ENCODE results near the gene FAM53C. TPM values are rescaled to one million over a fixed set of nuclear protein-coding genes. Genes with fewer than 3 reads are reported as not detected.
A peak's percentile ranks its signal among the peaks of the same experiment; 100 is the strongest.

FAM53C gene
- total RNA-seq, 3 donors from 2014 or later (not counting 1 experiment from before 2014, with no cell fraction given): 65.1 to 140 (median 73.6) TPM

DNA sequence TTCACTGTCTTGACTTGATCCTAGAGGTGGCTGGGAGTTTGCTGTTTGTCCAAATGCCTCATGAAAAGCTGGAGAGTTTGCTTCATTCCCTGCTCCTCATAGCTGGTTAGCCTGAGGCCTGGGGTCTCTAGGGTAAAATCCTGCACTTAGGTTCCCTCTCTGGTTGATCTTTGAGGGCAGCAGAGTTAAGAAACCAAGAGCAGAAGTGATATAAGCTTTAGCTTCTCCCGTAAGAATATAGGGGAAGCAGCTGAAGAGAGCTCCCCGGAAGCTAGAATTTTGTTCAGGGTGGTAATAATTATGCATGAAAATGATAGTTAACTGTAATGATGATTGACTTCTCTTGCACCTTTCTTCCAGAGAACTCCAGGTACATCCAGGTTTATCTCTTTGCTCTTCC is 1.4 kb downstream of the FAM53C start:
- no peaks in the 10 kb centered on the region for H3K9me3 Mint-ChIP-seq
- Histone ChIP-seq H3K4me1 (ENCODE audit: control insufficient read depth, insufficient read depth, low read length) (peaks cover 18% of the 10 kb centered on the region), H3K9me3 (ENCODE audit: control insufficient read depth, insufficient read depth, low read length) (no peaks in the 10 kb centered on the region), H3K36me3 (ENCODE audit: control insufficient read depth, insufficient read depth, low read length) (peaks cover 13% of the 10 kb centered on the region), H3K27me3 (ENCODE audit: control insufficient read depth, insufficient read depth, low read length) (no peaks in the 10 kb centered on the region), H3K27ac (ENCODE audit: low read length) (peak overlapping the region; percentile 97), H3K4me3 (ENCODE audit: low read length) (peak overlapping the region; percentile 61)
- intact Hi-C loops (cut with micrococcal nuclease): loop anchor here (2.0 kb wide), 1 partner anchor 13 kb away; the partner anchor contains the start of gene KDM3B
- no peaks in the 10 kb centered on the region for H3K27me3 Mint-ChIP-seq (ENCODE audit: low read depth in 2 of 2)
- WGBS (ENCODE audit: insufficient coverage): 27% methylated on average over 2 of the region's 2 CpGs
- DNase-seq (no peak), ATAC-seq (no peak)
- peaks cover 40 to 41% of the 10 kb centered on the region in 2 donors for H3K4me1 Mint-ChIP-seq
- peak overlapping the region; percentile 89 to 99 for H3K27ac Mint-ChIP-seq
- H3K4me3 Mint-ChIP-seq: peak overlapping the region; percentile 88
- H3K36me3 Mint-ChIP-seq: no peaks in the 10 kb centered on the region
- TF ChIP-seq, protein P1, sequence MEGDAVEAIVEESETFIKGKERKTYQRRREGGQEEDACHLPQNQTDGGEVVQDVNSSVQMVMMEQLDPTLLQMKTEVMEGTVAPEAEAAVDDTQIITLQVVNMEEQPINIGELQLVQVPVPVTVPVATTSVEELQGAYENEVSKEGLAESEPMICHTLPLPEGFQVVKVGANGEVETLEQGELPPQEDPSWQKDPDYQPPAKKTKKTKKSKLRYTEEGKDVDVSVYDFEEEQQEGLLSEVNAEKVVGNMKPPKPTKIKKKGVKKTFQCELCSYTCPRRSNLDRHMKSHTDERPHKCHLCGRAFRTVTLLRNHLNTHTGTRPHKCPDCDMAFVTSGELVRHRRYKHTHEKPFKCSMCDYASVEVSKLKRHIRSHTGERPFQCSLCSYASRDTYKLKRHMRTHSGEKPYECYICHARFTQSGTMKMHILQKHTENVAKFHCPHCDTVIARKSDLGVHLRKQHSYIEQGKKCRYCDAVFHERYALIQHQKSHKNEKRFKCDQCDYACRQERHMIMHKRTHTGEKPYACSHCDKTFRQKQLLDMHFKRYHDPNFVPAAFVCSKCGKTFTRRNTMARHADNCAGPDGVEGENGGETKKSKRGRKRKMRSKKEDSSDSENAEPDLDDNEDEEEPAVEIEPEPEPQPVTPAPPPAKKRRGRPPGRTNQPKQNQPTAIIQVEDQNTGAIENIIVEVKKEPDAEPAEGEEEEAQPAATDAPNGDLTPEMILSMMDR (IDR thresholded peaks at IDR 0.05): no peak

DNA sequence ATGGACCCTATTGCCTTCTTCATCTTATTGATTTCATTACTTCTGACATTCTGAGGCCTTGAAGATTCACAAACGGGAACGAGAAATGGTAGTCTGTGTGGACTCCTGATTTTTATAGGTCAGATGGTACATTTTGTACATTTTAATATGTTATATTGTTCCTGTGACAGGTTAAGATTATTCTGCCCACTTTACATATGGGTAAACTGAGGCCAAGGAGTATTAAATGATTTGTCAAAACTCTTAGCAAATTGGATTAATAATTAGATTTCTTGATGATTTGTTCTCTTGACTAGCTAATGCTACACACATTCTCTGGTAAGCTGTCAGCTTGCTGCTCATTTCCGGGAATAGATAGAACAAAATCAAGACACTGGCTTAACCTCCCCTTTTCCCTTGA is 1.9 kb downstream of the FAM53C start:
- WGBS (ENCODE audit: insufficient coverage): 40% methylated on average over 1 of the region's 3 CpGs
- Mint-ChIP-seq H3K27me3 (ENCODE audit: low read depth in 2 of 2) (no peaks in the 10 kb centered on the region), H3K36me3 (no peaks in the 10 kb centered on the region), H3K4me1 (peaks cover 40 to 41% of the 10 kb centered on the region in 2 donors), H3K27ac (peak overlapping the region; percentile 89 to 99), H3K9me3 (no peaks in the 10 kb centered on the region), H3K4me3 (peak overlapping the region; percentile 88)
- no peak overlapping the region for H3K4me3 ChIP-seq (ENCODE audit: low read length)
- DNase-seq: no peak
- TF ChIP-seq, protein P1 (IDR thresholded peaks at IDR 0.05): no peak
- no peak overlapping the region for H3K27ac ChIP-seq (ENCODE audit: low read length)
- H3K36me3 ChIP-seq (ENCODE audit: control insufficient read depth, insufficient read depth, low read length): peaks cover 18% of the 10 kb centered on the region
- no peaks in the 10 kb centered on the region for H3K9me3 ChIP-seq (ENCODE audit: control insufficient read depth, insufficient read depth, low read length)
- no peak for ATAC-seq
- H3K4me1 ChIP-seq (ENCODE audit: control insufficient read depth, insufficient read depth, low read length): peaks cover 18% of the 10 kb centered on the region
- intact Hi-C loops (cut with micrococcal nuclease): no loop called here
- no peaks in the 10 kb centered on the region for H3K27me3 ChIP-seq (ENCODE audit: control insufficient read depth, insufficient read depth, low read length)

DNA sequence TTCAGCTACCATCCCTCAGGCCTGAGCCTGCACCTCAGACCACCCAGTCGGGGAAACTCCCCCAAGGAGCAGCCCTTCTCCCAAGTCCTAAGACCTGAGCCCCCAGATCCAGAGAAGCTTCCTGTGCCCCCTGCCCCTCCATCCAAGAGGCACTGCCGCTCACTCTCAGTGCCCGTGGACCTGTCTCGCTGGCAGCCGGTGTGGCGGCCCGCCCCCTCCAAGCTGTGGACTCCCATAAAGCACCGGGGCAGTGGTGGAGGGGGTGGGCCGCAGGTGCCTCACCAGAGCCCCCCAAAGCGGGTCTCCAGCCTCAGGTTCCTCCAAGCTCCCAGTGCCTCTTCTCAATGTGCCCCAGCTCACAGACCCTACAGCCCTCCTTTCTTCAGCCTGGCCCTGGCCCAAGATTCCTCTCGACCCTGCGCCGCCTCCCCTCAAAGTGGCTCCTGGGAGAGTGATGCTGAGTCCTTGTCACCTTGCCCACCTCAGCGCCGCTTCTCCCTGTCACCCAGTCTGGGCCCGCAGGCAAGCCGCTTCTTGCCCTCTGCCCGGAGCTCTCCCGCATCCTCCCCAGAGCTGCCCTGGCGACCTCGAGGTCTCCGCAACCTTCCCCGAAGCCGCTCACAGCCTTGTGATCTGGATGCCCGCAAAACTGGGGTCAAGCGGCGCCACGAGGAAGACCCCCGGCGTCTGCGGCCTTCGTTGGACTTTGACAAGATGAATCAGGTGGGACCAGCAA is 7.0 kb downstream of the FAM53C start:
- TF ChIP-seq, protein P1 (IDR thresholded peaks at IDR 0.05): no peak
- no peaks in the 10 kb centered on the region for H3K27me3 ChIP-seq (ENCODE audit: control insufficient read depth, insufficient read depth, low read length)
- no peaks in the 10 kb centered on the region for H3K9me3 Mint-ChIP-seq
- H3K4me1 ChIP-seq (ENCODE audit: control insufficient read depth, insufficient read depth, low read length): no peaks in the 10 kb centered on the region
- no peaks in the 10 kb centered on the region for H3K36me3 Mint-ChIP-seq
- intact Hi-C loops (cut with micrococcal nuclease): no loop called here
- H3K4me3 ChIP-seq (ENCODE audit: low read length): no peak overlapping the region
- no peak overlapping the region for H3K4me3 Mint-ChIP-seq
- H3K27ac Mint-ChIP-seq: no peak overlapping the region
- no peaks in the 10 kb centered on the region for H3K9me3 ChIP-seq (ENCODE audit: control insufficient read depth, insufficient read depth, low read length)
- DNase-seq: no peak
- peaks cover 44% of the 10 kb centered on the region for H3K36me3 ChIP-seq (ENCODE audit: control insufficient read depth, insufficient read depth, low read length)
- H3K4me1 Mint-ChIP-seq: peaks cover 17 to 21% of the 10 kb centered on the region in 2 donors
- H3K27ac ChIP-seq (ENCODE audit: low read length): no peak overlapping the region
- WGBS (ENCODE audit: insufficient coverage): 98% methylated on average over 32 of the region's 32 CpGs
- H3K27me3 Mint-ChIP-seq (ENCODE audit: low read depth in 2 of 2): no peaks in the 10 kb centered on the region
- ATAC-seq: peak in 1 of 3 donors; percentile 14

Data from natural killer cell (primary cell).